OCI-LY3 (cell line): ENCODE results near the gene PPP2CA.

Experiments
- H2AFZ ChIP-seq: fragments of 200-600, 300-600 bp; shearing (Covaris generic); 2 replicates; pipeline ENCODE4 v1.6.0; 2014; ENCODE audit warnings: antibody characterized with exemption, low read depth, low read length
- H3K27ac ChIP-seq: fragments of 200-600, 300-600 bp; sonication (generic); 2 replicates; pipeline ENCODE4 v1.5.1; 2014; ENCODE audit warnings: mild to moderate bottlenecking, low read length, moderate library complexity, mixed read lengths
- H3K27me3 ChIP-seq: fragments of 200-600, 300-600 bp; sonication (generic); 2 replicates; pipeline ENCODE4 v1.6.1; 2014; ENCODE audit warnings: low read depth, low read length, mixed read lengths
- H3K36me3 ChIP-seq: fragments of 200-600, 300-600 bp; sonication (generic); replicated peaks from 2 replicates; pipeline ENCODE3; 2014; ENCODE audit warnings: low read depth, low read length, mixed read lengths
- H3K4me1 ChIP-seq: fragments of 300-600, 200-600 bp; sonication (generic); 2 replicates; pipeline ENCODE4 v1.6.1; 2014; ENCODE audit warnings: low read length, mixed read lengths
- H3K4me2 ChIP-seq: fragments of 200-600, 300-600 bp; sonication (generic); 2 replicates; pipeline ENCODE4 v1.6.1; 2014; ENCODE audit warnings: low read length, mixed read lengths
- H3K4me3 ChIP-seq: fragments of 300-600, 200-600 bp; sonication (generic); 2 replicates; pipeline ENCODE4 v1.5.1; 2014; ENCODE audit warnings: antibody characterized with exemption, mild to moderate bottlenecking, low read length, moderate library complexity
- H3K79me2 ChIP-seq: fragments of 300-600, 200-600 bp; shearing (Covaris generic); 2 replicates; pipeline ENCODE4 v1.6.1; 2014; ENCODE audit warnings: mild to moderate bottlenecking, low read length, mixed read lengths
- H3K9ac ChIP-seq: fragments of 300-600, 200-600 bp; shearing (Covaris generic); 2 replicates; pipeline ENCODE4 v1.6.0; 2014; ENCODE audit warnings: mild to moderate bottlenecking, low read length, moderate library complexity
- H3K9me3 ChIP-seq: fragments of 200-600, 300-600 bp; shearing (Covaris generic); 2 replicates; pipeline ENCODE4 v1.6.1; 2014; ENCODE audit warnings: low read length, mixed read lengths; ENCODE audit not compliant: insufficient read depth
- H4K20me1 ChIP-seq: fragments of 200-600, 300-600 bp; sonication (generic); 2 replicates; pipeline ENCODE4 v1.6.1; 2016; ENCODE audit warnings: low read length, mixed read lengths; ENCODE audit not compliant: insufficient read depth
- EZH2phosphoT487 ChIP-seq: fragments of 200-600 bp; shearing (Covaris generic); IDR thresholded peaks from 2 replicates; pipeline ENCODE4 v1.6.1; 2018; ENCODE audit warnings: antibody characterized with exemption, mixed run types, low read depth
- TF ChIP-seq, protein P1 (sequence below): fragments of 200-600, 300-600 bp; sonication (generic); IDR thresholded peaks from 2 replicates; pipeline ENCODE4 v1.5.1; 2014; ENCODE audit warnings: antibody characterized with exemption, low read length, low read depth

PPP2CA gene

GRCh38 chr5:134149571-134150303, 76.1 kb downstream of the PPP2CA start:
- Histone ChIP-seq H4K20me1 (peaks cover 4% of the 10 kb centered on the region; the same call in 1 of the 2 replicates), H3K9ac (no peak overlapping the region), H3K27me3 (no peaks in the 10 kb centered on the region), H3K79me2 (peaks cover 3% of the 10 kb centered on the region; the same call in 1 of the 2 replicates), H3K4me3 (no peak overlapping the region), H3K27ac (no peak overlapping the region), H3K9me3 (no peaks in the 10 kb centered on the region), H3K36me3 (peaks cover 38% of the 10 kb centered on the region), H3K4me1 (no peaks in the 10 kb centered on the region), H2AFZ (no peak overlapping the region), H3K4me2 (no peak overlapping the region)
- TF ChIP-seq, protein P1, sequence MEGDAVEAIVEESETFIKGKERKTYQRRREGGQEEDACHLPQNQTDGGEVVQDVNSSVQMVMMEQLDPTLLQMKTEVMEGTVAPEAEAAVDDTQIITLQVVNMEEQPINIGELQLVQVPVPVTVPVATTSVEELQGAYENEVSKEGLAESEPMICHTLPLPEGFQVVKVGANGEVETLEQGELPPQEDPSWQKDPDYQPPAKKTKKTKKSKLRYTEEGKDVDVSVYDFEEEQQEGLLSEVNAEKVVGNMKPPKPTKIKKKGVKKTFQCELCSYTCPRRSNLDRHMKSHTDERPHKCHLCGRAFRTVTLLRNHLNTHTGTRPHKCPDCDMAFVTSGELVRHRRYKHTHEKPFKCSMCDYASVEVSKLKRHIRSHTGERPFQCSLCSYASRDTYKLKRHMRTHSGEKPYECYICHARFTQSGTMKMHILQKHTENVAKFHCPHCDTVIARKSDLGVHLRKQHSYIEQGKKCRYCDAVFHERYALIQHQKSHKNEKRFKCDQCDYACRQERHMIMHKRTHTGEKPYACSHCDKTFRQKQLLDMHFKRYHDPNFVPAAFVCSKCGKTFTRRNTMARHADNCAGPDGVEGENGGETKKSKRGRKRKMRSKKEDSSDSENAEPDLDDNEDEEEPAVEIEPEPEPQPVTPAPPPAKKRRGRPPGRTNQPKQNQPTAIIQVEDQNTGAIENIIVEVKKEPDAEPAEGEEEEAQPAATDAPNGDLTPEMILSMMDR, result no peak
- no peak for TF ChIP-seq EZH2phosphoT487

- Histone ChIP-seq H3K36me3 (peaks cover 37% of the 10 kb centered on the region), H2AFZ (no peak overlapping the region), H3K9me3 (no peaks in the 10 kb centered on the region), H3K4me2 (no peak overlapping the region), H3K79me2 (peaks cover 3% of the 10 kb centered on the region; the same call in 1 of the 2 replicates), H3K27me3 (no peaks in the 10 kb centered on the region), H3K9ac (no peak overlapping the region), H3K4me3 (no peak overlapping the region), H3K27ac (no peak overlapping the region), H4K20me1 (peaks cover 4% of the 10 kb centered on the region; the same call in 1 of the 2 replicates), H3K4me1 (no peaks in the 10 kb centered on the region)
- TF ChIP-seq EZH2phosphoT487, result no peak
- TF ChIP-seq, protein P1, result no peak
Measured at GRCh38 chr5:134148986-134149539, 76.8 kb downstream of the PPP2CA start.

DNA sequence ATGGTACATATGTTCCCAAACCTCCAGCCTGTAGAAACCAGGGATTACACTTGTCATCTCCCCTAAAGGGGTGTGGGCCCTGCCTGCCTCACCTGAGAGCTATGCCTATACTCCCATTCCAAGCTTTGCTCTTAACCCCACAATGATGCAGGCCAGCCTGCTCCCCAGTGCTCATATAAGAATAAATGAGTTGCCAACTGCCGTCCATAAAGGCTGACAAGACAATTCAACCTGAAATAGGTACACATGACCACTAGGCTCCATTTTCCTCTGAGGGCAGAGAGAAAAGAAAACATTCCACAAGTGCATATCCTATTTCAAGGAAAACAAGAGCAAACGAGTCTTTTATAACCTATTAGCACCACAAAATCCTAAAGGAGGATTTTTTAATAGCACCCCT, 77.6 kb downstream of the PPP2CA start:
- no peak overlapping the region for H2AFZ ChIP-seq
- H3K4me2 ChIP-seq, result no peak overlapping the region
- H3K9me3 ChIP-seq, result no peaks in the 10 kb centered on the region
- H3K27me3 ChIP-seq, result no peaks in the 10 kb centered on the region
- no peak overlapping the region for H3K27ac ChIP-seq
- peaks cover 3% of the 10 kb centered on the region; the same call in 1 of the 2 replicates for H3K79me2 ChIP-seq
- H3K4me1 ChIP-seq, result no peaks in the 10 kb centered on the region
- H3K4me3 ChIP-seq, result no peak overlapping the region
- peaks cover 35% of the 10 kb centered on the region for H3K36me3 ChIP-seq
- no peak overlapping the region for H3K9ac ChIP-seq
- TF ChIP-seq, protein P1, result no peak
- TF ChIP-seq EZH2phosphoT487, result no peak
- H4K20me1 ChIP-seq, result peaks cover 4% of the 10 kb centered on the region; the same call in 1 of the 2 replicates
